Measurements from ENCODE around the gene SEC22C. TPM values are rescaled to one million over a fixed set of nuclear protein-coding genes. Genes with fewer than 3 reads are reported as not detected.

The SEC22C gene
- polyA plus RNA-seq, 1 of the 3 experiments (the other 2 are of a cell fraction) = 28.5 TPM

DNA sequence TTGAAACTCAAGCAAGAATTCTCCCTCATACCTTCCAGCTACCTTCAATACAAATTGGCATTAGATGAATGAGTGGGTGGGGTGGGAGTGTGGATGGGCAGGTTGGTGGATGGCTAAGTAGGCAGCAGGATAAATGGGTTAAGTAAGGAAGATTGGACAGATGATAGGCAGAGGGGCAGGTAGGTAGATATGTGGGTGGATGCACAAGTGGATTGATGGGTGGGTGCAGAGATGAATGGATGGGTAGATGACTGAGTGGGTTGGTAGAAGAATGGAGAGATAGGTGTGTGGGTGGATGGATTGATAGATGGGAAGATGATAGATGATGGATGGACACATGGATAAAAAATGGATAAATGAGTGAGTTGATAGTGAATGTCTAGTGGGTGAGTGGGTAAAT, 51.7 kb downstream of the SEC22C start:
- Histone ChIP-seq H3K79me2 (ENCODE audit: insufficient read depth) (no peaks in the 10 kb centered on the region), H3K27ac (ENCODE audit: low read depth in 2 of 2, low read length in 1 of 2) (no peak overlapping the region), H3K9me3 (no peaks in the 10 kb centered on the region), H2AFZ (ENCODE audit: low read depth) (no peak overlapping the region), H3K27me3 (ENCODE audit: insufficient read depth) (peaks cover 5% of the 10 kb centered on the region; the same call in 1 of the 2 replicates), H3K4me3 (ENCODE audit: low read depth in 2 of 2, low read length in 1 of 2) (no peak overlapping the region), H3K9ac (no peak overlapping the region), H3K36me3 (replicated peaks in 1 of 2; ENCODE audit: control insufficient read depth in 1 of 2, insufficient read depth in 2 of 2, low read length in 1 of 2) (no peaks in the 10 kb centered on the region), H4K20me1 (ENCODE audit: insufficient read depth) (no peaks in the 10 kb centered on the region), H3K4me1 (ENCODE audit: control insufficient read depth in 1 of 2, insufficient read depth in 2 of 2, low read depth in 1 of 2, low read length in 1 of 2) (no peaks in the 10 kb centered on the region), H3K9me2 (no peaks in the 10 kb centered on the region), H3K4me2 (no peak overlapping the region), H3F3A (replicated peaks; ENCODE audit: insufficient read depth) (no peaks in the 10 kb centered on the region)
- TF ChIP-seq NFIC (IDR thresholded peaks at IDR 0.05; ENCODE audit: borderline replicate concordance) = no peak
- no peak for TF ChIP-seq FOXM1 (IDR thresholded peaks at IDR 0.05; ENCODE audit: low read depth)
- TF ChIP-seq RAD21 (IDR thresholded peaks at IDR 0.05; ENCODE audit: low read length) = no peak
- no peak for TF ChIP-seq MEF2A (IDR thresholded peaks at IDR 0.05; ENCODE audit: borderline replicate concordance, low read depth)
- TF ChIP-seq YY1 (IDR thresholded peaks at IDR 0.05; ENCODE audit: low read depth) = no peak
- no peak for TF ChIP-seq GABPA (IDR thresholded peaks at IDR 0.05; ENCODE audit: low read depth)
- TF ChIP-seq FOSL2 (IDR thresholded peaks at IDR 0.05; ENCODE audit: borderline replicate concordance, low read depth) = no peak
- TF ChIP-seq EZH2phosphoT487 (IDR thresholded peaks at IDR 0.05; ENCODE audit: borderline replicate concordance, low read depth) = no peak
- TF ChIP-seq NRF1 (IDR thresholded peaks at IDR 0.05; ENCODE audit: low read depth, low read length) = no peak
- no peak for TF ChIP-seq CHD2 (IDR thresholded peaks at IDR 0.05; ENCODE audit: low read length, partially characterized antibody)
- no peak for TF ChIP-seq RFX5 (IDR thresholded peaks at IDR 0.05; ENCODE audit: low read length)
- TF ChIP-seq POLR2AphosphoS5 (IDR thresholded peaks at IDR 0.05; ENCODE audit: low read depth, low read length) = no peak
- TF ChIP-seq ELF1 (IDR thresholded peaks at IDR 0.05) = no peak
- TF ChIP-seq MAX (IDR thresholded peaks at IDR 0.05; ENCODE audit: low read depth) = no peak
- TF ChIP-seq GATA2 (CRISPR knock-in tag; IDR thresholded peaks at IDR 0.05) = no peak
- POLR2A ChIA-PET = no interaction called here
- CTCF ChIA-PET = no interaction called here
- no peak for DNase-seq

DNA sequence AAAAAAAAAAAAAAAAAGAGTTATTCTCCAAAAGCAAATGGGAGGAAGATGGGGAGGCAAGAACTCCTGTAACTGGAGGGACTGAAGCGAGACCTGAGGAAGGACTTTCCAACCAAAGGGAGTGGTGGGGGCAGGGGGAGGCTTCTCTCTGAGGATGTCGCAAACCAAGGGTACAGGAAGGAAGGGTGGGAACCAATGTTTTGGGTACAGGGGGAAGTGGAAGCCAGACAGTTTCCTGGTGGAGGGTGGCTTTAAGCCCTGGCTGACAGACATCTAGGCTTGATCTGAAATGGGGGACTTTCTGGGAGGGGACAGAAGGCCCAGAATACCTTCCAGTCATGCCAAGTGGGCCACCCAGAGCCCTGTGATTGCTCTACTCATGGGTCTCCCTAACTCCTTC, 52.3 kb downstream of the SEC22C start:
- no peak for DNase-seq
- Histone ChIP-seq H3K9ac (no peak overlapping the region), H4K20me1 (ENCODE audit: insufficient read depth) (no peaks in the 10 kb centered on the region), H3K27me3 (ENCODE audit: insufficient read depth) (peaks cover 5% of the 10 kb centered on the region; the same call in 1 of the 2 replicates), H3K4me2 (no peak overlapping the region), H2AFZ (ENCODE audit: low read depth) (no peak overlapping the region), H3F3A (replicated peaks; ENCODE audit: insufficient read depth) (no peaks in the 10 kb centered on the region), H3K4me1 (ENCODE audit: control insufficient read depth in 1 of 2, insufficient read depth in 2 of 2, low read depth in 1 of 2, low read length in 1 of 2) (no peaks in the 10 kb centered on the region), H3K27ac (ENCODE audit: low read depth in 2 of 2, low read length in 1 of 2) (no peak overlapping the region), H3K9me3 (no peaks in the 10 kb centered on the region), H3K79me2 (ENCODE audit: insufficient read depth) (no peaks in the 10 kb centered on the region), H3K4me3 (ENCODE audit: low read depth in 2 of 2, low read length in 1 of 2) (no peak overlapping the region), H3K36me3 (replicated peaks in 1 of 2; ENCODE audit: control insufficient read depth in 1 of 2, insufficient read depth in 2 of 2, low read length in 1 of 2) (no peaks in the 10 kb centered on the region), H3K9me2 (no peaks in the 10 kb centered on the region)
- ChIA-PET POLR2A (no interaction called here), CTCF (interaction anchor here (1.0 to 1.2 kb wide), 2 partner anchors 10 to 16 kb away, joined by 3 to 5 read pairs; no protein-coding TSS in a partner anchor)
- TF ChIP-seq MEF2A (IDR thresholded peaks at IDR 0.05; ENCODE audit: borderline replicate concordance, low read depth) (no peak), TAF1 (IDR thresholded peaks at IDR 0.05; ENCODE audit: borderline replicate concordance, low read depth, low read length) (no peak)
- WGBS (ENCODE audit: low lambda C conversion rate) = 70% methylated on average over 2 of the region's 2 CpGs

All from SK-N-SH (cell line).